GM23338 (cell line): ENCODE measurements around the gene BNIP5. TPM values are rescaled to one million over a fixed set of nuclear protein-coding genes. Genes with fewer than 3 reads are reported as not detected.

Experiments
- ATAC-seq: fragments of 200-7000 bp; cut with Tn5 transposase; 3 replicates; pipeline ENCODE4 v1.9.1; 2020
- DNase-seq: peaks from one replicate; pipeline ENCODE4 v3.0.0-alpha.2; 2015; ENCODE audit warnings: low spot score
- H2AFZ ChIP-seq: fragments of 200-600 bp; sonication (generic); 2 replicates; pipeline ENCODE4 v1.8.0; 2016; ENCODE audit warnings: antibody characterized with exemption, mild to moderate bottlenecking, moderate library complexity
- H3F3A ChIP-seq: fragments of 200-600 bp; sonication (generic); replicated peaks from 2 replicates; pipeline ENCODE4 v1.8.0; 2017; ENCODE audit warnings: antibody characterized with exemption, mixed run types, low read depth
- H3K27ac ChIP-seq: fragments of 200-600 bp; sonication (generic); 2 replicates; pipeline ENCODE4 v1.6.1; 2016; ENCODE audit warnings: low read depth
- H3K27me3 ChIP-seq: fragments of 200-600 bp; sonication (generic); 2 replicates; pipeline ENCODE4 v1.8.0; 2016; ENCODE audit warnings: mild to moderate bottlenecking, mixed run types, moderate library complexity; ENCODE audit not compliant: insufficient read depth
- H3K36me3 ChIP-seq: fragments of 200-600 bp; sonication (generic); 2 replicates; pipeline ENCODE4 v1.8.0; 2016; ENCODE audit warnings: mild to moderate bottlenecking; ENCODE audit not compliant: insufficient read depth
- H3K4me1 ChIP-seq: fragments of 200-600 bp; sonication (generic); 2 replicates; pipeline ENCODE4 v1.8.0; 2016; ENCODE audit warnings: mild to moderate bottlenecking, moderate library complexity; ENCODE audit not compliant: insufficient read depth
- H3K4me2 ChIP-seq: fragments of 200-600 bp; sonication (generic); 2 replicates; pipeline ENCODE4 v1.7.1; 2017; ENCODE audit warnings: mixed run types
- H3K4me3 ChIP-seq: fragments of 200-600 bp; sonication (generic); 2 replicates; pipeline ENCODE4 v1.6.1; 2016; ENCODE audit warnings: mixed run types
- H3K79me2 ChIP-seq: fragments of 200-600 bp; sonication (generic); replicated peaks from 2 replicates; pipeline ENCODE4 v1.8.0; 2017; ENCODE audit warnings: mild to moderate bottlenecking; ENCODE audit not compliant: insufficient read depth
- H3K9me2 ChIP-seq: fragments of 200-600 bp; sonication (generic); 2 replicates; pipeline ENCODE4 v1.8.0; 2017; ENCODE audit not compliant: insufficient read depth
- H4K20me1 ChIP-seq: fragments of 200-600 bp; sonication (generic); replicated peaks from 2 replicates; pipeline ENCODE4 v1.8.0; 2017; ENCODE audit warnings: mild to moderate bottlenecking; ENCODE audit not compliant: insufficient read depth
- H3K27ac Mint-ChIP-seq: 2 replicates; pipeline ENCODE4 v1.8.0; 2020; ENCODE audit warnings: inconsistent platforms, mild to moderate bottlenecking, moderate library complexity, mixed read lengths
- H3K27me3 Mint-ChIP-seq: 3 replicates; pipeline ENCODE4 v1.8.0; 2022; ENCODE audit warnings: low read depth, mild to moderate bottlenecking, moderate library complexity, mixed read lengths, inconsistent platforms; ENCODE audit not compliant: insufficient read depth, poor library complexity
- H3K36me3 Mint-ChIP-seq: 3 replicates; pipeline ENCODE4 v1.8.0; 2021; ENCODE audit warnings: low read depth, mild to moderate bottlenecking, inconsistent platforms, moderate library complexity, mixed read lengths
- H3K4me1 Mint-ChIP-seq: 3 replicates; pipeline ENCODE4 v1.8.0; 2020; ENCODE audit warnings: mild to moderate bottlenecking, inconsistent platforms, mixed read lengths
- H3K4me3 Mint-ChIP-seq: 3 replicates; pipeline ENCODE4 v1.8.0; 2021; ENCODE audit warnings: moderate library complexity, mild to moderate bottlenecking, inconsistent platforms, mixed read lengths
- H3K9me3 Mint-ChIP-seq: 3 replicates; pipeline ENCODE4 v1.8.0; 2020; ENCODE audit warnings: moderate library complexity, mild to moderate bottlenecking, inconsistent platforms, mixed read lengths
- CREB1 ChIP-seq: fragments of 250-450 bp; sonication (Bioruptor Pico); IDR thresholded peaks from 2 replicates; pipeline ENCODE4 v1.5.0; 2020; ENCODE audit warnings: low read depth, mild to moderate bottlenecking, moderate library complexity
- EZH2 ChIP-seq: fragments of 200-600 bp; sonication (generic); IDR thresholded peaks from one replicate; pipeline ENCODE4 v1.8.0; 2017; ENCODE audit warnings: antibody characterized with exemption, mild to moderate bottlenecking, low read depth; ENCODE audit not compliant: unreplicated experiment
- EZH2phosphoT487 ChIP-seq: fragments of 200-600 bp; sonication (generic); IDR thresholded peaks from one replicate; pipeline ENCODE4 v1.8.1; 2018; ENCODE audit warnings: antibody characterized with exemption; ENCODE audit not compliant: unreplicated experiment
- JUNB ChIP-seq: IDR thresholded peaks from one replicate; pipeline ENCODE4 v1.6.1; 2016; ENCODE audit warnings: antibody characterized with exemption; ENCODE audit not compliant: unreplicated experiment
- NANOG ChIP-seq: IDR thresholded peaks from 2 replicates; pipeline ENCODE4 v1.6.1; 2016; ENCODE audit warnings: antibody characterized with exemption, borderline replicate concordance
- POLR2AphosphoS5 ChIP-seq: IDR thresholded peaks from 2 replicates; pipeline ENCODE4 v1.6.1; 2016; ENCODE audit warnings: antibody characterized with exemption, low read depth
- STAT1 ChIP-seq: IDR thresholded peaks from one replicate; pipeline ENCODE4 v1.6.1; 2016; ENCODE audit warnings: antibody characterized with exemption; ENCODE audit not compliant: unreplicated experiment
- ZNF114 ChIP-seq: fragments of 250-450 bp; sonication (Bioruptor Pico); IDR thresholded peaks from 2 replicates; pipeline ENCODE4 v1.5.0; 2020; ENCODE audit warnings: mild to moderate bottlenecking, moderate library complexity
- ZNF331 ChIP-seq: fragments of 250-450 bp; sonication (Bioruptor Pico); IDR thresholded peaks from 2 replicates; pipeline ENCODE4 v1.5.0; 2020; ENCODE audit warnings: low read depth, mild to moderate bottlenecking, moderate library complexity
- polyA plus RNA-seq: library from polyadenylated mRNA; unstranded; fragments of >200 nt; fragmentation: Nextera tagmentation; extraction: Ambion mirVana; gene quantifications from 2 replicates; pipeline ENCODE4 v1.2.1, GENCODE V29; 2016
- total RNA-seq: library from RNA; depleted of rRNA; stranded (reverse); fragments of >200 nt; shearing (Covaris generic); gene quantifications from 2 replicates; pipeline ENCODE4 v1.2.3, GENCODE V29; 2014
- TF ChIP-seq, protein P1 (sequence below): fragments of 250-450 bp; sonication (Bioruptor Pico); IDR thresholded peaks from 2 replicates; pipeline ENCODE4 v1.5.0; 2020; ENCODE audit warnings: mild to moderate bottlenecking, moderate library complexity
- TF ChIP-seq, protein P2 (sequence below): IDR thresholded peaks from 2 replicates; pipeline ENCODE4 v1.6.1; 2016; ENCODE audit warnings: antibody characterized with exemption
- TF ChIP-seq, protein P3 (sequence below), 2 experiments: fragments of 200-600 bp in 1 of 2; sonication (generic) in 1 of 2; conservative IDR thresholded peaks; 2 replicates each; pipeline versions ENCODE4 v1.5.1 to v1.6.1; 2016 to 2017; ENCODE audit warnings: antibody characterized with exemption in 2 of 2, low read depth in 2 of 2, mild to moderate bottlenecking in 2 of 2, moderate library complexity in 1 of 2

BNIP5 gene
- total and polyA plus RNA-seq, 2 experiments from 2014 or later: not detected

DNA sequence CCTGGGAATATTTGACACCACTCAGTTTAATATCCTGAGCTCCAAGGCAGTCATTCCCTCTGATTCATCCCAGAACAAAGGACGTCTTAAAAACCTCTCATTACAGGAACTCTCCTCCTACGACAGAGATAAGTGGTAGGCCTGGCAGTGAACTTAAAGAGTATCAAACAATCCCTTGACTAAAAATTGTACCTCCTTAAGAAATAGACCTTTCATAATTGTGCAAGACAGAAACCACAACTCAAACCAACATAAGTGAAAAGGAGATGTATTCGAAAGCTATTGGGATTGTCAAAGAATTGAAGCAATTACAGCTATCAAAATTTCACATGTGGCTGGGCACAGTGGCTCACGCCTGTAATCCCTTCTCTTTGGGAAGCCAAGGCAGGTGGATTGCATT is 19.1 kb upstream of the BNIP5 start (continued):
- TF ChIP-seq, protein P1, sequence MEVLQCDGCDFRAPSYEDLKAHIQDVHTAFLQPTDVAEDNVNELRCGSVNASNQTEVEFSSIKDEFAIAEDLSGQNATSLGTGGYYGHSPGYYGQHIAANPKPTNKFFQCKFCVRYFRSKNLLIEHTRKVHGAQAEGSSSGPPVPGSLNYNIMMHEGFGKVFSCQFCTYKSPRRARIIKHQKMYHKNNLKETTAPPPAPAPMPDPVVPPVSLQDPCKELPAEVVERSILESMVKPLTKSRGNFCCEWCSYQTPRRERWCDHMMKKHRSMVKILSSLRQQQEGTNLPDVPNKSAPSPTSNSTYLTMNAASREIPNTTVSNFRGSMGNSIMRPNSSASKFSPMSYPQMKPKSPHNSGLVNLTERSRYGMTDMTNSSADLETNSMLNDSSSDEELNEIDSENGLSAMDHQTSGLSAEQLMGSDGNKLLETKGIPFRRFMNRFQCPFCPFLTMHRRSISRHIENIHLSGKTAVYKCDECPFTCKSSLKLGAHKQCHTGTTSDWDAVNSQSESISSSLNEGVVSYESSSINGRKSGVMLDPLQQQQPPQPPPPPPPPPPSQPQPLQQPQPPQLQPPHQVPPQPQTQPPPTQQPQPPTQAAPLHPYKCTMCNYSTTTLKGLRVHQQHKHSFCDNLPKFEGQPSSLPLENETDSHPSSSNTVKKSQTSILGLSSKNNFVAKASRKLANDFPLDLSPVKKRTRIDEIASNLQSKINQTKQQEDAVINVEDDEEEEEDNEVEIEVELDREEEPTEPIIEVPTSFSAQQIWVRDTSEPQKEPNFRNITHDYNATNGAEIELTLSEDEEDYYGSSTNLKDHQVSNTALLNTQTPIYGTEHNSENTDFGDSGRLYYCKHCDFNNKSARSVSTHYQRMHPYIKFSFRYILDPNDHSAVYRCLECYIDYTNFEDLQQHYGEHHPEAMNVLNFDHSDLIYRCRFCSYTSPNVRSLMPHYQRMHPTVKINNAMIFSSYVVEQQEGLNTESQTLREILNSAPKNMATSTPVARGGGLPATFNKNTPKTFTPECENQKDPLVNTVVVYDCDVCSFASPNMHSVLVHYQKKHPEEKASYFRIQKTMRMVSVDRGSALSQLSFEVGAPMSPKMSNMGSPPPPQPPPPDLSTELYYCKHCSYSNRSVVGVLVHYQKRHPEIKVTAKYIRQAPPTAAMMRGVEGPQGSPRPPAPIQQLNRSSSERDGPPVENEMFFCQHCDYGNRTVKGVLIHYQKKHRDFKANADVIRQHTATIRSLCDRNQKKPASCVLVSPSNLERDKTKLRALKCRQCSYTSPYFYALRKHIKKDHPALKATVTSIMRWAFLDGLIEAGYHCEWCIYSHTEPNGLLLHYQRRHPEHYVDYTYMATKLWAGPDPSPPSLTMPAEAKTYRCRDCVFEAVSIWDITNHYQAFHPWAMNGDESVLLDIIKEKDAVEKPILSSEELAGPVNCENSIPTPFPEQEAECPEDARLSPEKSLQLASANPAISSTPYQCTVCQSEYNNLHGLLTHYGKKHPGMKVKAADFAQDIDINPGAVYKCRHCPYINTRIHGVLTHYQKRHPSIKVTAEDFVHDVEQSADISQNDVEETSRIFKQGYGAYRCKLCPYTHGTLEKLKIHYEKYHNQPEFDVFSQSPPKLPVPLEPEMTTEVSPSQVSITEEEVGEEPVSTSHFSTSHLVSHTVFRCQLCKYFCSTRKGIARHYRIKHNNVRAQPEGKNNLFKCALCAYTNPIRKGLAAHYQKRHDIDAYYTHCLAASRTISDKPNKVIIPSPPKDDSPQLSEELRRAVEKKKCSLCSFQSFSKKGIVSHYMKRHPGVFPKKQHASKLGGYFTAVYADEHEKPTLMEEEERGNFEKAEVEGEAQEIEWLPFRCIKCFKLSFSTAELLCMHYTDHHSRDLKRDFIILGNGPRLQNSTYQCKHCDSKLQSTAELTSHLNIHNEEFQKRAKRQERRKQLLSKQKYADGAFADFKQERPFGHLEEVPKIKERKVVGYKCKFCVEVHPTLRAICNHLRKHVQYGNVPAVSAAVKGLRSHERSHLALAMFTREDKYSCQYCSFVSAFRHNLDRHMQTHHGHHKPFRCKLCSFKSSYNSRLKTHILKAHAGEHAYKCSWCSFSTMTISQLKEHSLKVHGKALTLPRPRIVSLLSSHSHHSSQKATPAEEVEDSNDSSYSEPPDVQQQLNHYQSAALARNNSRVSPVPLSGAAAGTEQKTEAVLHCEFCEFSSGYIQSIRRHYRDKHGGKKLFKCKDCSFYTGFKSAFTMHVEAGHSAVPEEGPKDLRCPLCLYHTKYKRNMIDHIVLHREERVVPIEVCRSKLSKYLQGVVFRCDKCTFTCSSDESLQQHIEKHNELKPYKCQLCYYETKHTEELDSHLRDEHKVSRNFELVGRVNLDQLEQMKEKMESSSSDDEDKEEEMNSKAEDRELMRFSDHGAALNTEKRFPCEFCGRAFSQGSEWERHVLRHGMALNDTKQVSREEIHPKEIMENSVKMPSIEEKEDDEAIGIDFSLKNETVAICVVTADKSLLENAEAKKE (CRISPR knock-in tag): no peak
- no peak for TF ChIP-seq ZNF114
- TF ChIP-seq, protein P2, sequence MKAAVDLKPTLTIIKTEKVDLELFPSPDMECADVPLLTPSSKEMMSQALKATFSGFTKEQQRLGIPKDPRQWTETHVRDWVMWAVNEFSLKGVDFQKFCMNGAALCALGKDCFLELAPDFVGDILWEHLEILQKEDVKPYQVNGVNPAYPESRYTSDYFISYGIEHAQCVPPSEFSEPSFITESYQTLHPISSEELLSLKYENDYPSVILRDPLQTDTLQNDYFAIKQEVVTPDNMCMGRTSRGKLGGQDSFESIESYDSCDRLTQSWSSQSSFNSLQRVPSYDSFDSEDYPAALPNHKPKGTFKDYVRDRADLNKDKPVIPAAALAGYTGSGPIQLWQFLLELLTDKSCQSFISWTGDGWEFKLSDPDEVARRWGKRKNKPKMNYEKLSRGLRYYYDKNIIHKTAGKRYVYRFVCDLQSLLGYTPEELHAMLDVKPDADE: no peak
- TF ChIP-seq JUNB: no peak
- no peak for TF ChIP-seq EZH2
- no peak for TF ChIP-seq NANOG
- TF ChIP-seq EZH2phosphoT487: no peak
- no peak for TF ChIP-seq CREB1

GRCh38 chr6:36353411-36353915 is 16.8 kb upstream of the BNIP5 start:
- Mint-ChIP-seq H3K27me3 (peaks cover 10% of the 10 kb centered on the region), H3K9me3 (no peaks in the 10 kb centered on the region; the same call in 1 of the 3 replicates), H3K4me1 (no peaks in the 10 kb centered on the region), H3K36me3 (no peaks in the 10 kb centered on the region), H3K27ac (no peak overlapping the region), H3K4me3 (no peak overlapping the region)
- no peak overlapping the region for H2AFZ ChIP-seq
- no peak overlapping the region for H3K4me2 ChIP-seq
- DNase-seq: no peak
- no peak overlapping the region for H3K4me3 ChIP-seq
- no peaks in the 10 kb centered on the region for H3K79me2 ChIP-seq
- no peaks in the 10 kb centered on the region for H3K4me1 ChIP-seq
- H3K27me3 ChIP-seq: no peaks in the 10 kb centered on the region
- H3K36me3 ChIP-seq: no peaks in the 10 kb centered on the region
- no peaks in the 10 kb centered on the region for H3F3A ChIP-seq
- H3K27ac ChIP-seq: no peak overlapping the region
- no peaks in the 10 kb centered on the region for H3K9me2 ChIP-seq
- no peaks in the 10 kb centered on the region for H4K20me1 ChIP-seq
- no peak for ATAC-seq
- no peak for TF ChIP-seq JUNB
- no peak for TF ChIP-seq POLR2AphosphoS5
- TF ChIP-seq, protein P2: no peak
- no peak for TF ChIP-seq STAT1
- no peak for TF ChIP-seq ZNF331 (CRISPR knock-in tag)
- TF ChIP-seq EZH2: no peak
- TF ChIP-seq CREB1: no peak
- TF ChIP-seq, protein P3, sequence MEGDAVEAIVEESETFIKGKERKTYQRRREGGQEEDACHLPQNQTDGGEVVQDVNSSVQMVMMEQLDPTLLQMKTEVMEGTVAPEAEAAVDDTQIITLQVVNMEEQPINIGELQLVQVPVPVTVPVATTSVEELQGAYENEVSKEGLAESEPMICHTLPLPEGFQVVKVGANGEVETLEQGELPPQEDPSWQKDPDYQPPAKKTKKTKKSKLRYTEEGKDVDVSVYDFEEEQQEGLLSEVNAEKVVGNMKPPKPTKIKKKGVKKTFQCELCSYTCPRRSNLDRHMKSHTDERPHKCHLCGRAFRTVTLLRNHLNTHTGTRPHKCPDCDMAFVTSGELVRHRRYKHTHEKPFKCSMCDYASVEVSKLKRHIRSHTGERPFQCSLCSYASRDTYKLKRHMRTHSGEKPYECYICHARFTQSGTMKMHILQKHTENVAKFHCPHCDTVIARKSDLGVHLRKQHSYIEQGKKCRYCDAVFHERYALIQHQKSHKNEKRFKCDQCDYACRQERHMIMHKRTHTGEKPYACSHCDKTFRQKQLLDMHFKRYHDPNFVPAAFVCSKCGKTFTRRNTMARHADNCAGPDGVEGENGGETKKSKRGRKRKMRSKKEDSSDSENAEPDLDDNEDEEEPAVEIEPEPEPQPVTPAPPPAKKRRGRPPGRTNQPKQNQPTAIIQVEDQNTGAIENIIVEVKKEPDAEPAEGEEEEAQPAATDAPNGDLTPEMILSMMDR (conservative IDR thresholded peaks at IDR 0.05; ENCODE audit: low read depth in 2 of 2): no peak
